Activated CD8-positive, alpha-beta T cell treated with anti-CD3 and anti-CD28 coated beads for 36 hours (primary cell): ENCODE data around the gene ATG101. TPM values are rescaled to one million over a fixed set of nuclear protein-coding genes. Genes with fewer than 3 reads are reported as not detected.

Experiments used
- ATAC-seq: fragments of 200-7000 bp; cut with Tn5 transposase; one replicate; pipeline ENCODE4 v1.10.0; 2021; ENCODE audit warnings: mild to moderate bottlenecking, moderate library complexity
- CTCF ChIA-PET: fragments of 350-600 bp; sonication (Branson Sonifier 250); formaldehyde crosslinking; loops from one replicate; lab custom pipeline; 2021; ENCODE audit warnings: antibody characterized with exemption; lab: Charles Lee
- POLR2A ChIA-PET: fragments of 350-600 bp; sonication (Branson Sonifier 250); formaldehyde crosslinking; loops from one replicate; lab custom pipeline; 2021; ENCODE audit warnings: antibody characterized with exemption; lab: Charles Lee
- DNase-seq: peaks from one replicate; pipeline ENCODE4 v3.0.0-alpha.2; 2020
- H3K27ac Mint-ChIP-seq: one replicate; pipeline ENCODE4 v1.8.0; 2021; ENCODE audit warnings: mild to moderate bottlenecking, mixed read lengths
- H3K27me3 Mint-ChIP-seq: one replicate; pipeline ENCODE4 v1.8.0; 2021; ENCODE audit warnings: mixed read lengths
- H3K36me3 Mint-ChIP-seq: one replicate; pipeline ENCODE4 v1.8.0; 2021; ENCODE audit warnings: low read depth, mixed read lengths
- H3K4me1 Mint-ChIP-seq: one replicate; pipeline ENCODE4 v1.8.0; 2021; ENCODE audit warnings: low read depth, mixed read lengths
- H3K4me3 Mint-ChIP-seq: one replicate; pipeline ENCODE4 v1.8.0; 2021; ENCODE audit warnings: mild to moderate bottlenecking, moderate library complexity, mixed read lengths
- H3K9me3 Mint-ChIP-seq: one replicate; pipeline ENCODE4 v1.8.0; 2021; ENCODE audit warnings: mixed read lengths
- intact Hi-C: fragments of 100-400 bp; cut with micrococcal nuclease; formaldehyde crosslinking; loops from one replicate; pipeline ENCODE4 v1.10.0; 2022
- total RNA-seq, 2 experiments: library from RNA; stranded (reverse); gene quantifications; one replicate each; pipeline ENCODE4 v1.2.3, GENCODE V29; 2021
- TF ChIP-seq, protein P1 (sequence below): fragments of 200-600 bp; IDR thresholded peaks from one replicate; pipeline ENCODE4 v1.8.0; 2022; ENCODE audit warnings: antibody characterized with exemption, mild to moderate bottlenecking

ATG101 gene
- total RNA-seq, 2 experiments from 2014 or later: 25.6 to 28.4 TPM

- TF ChIP-seq, protein P1, sequence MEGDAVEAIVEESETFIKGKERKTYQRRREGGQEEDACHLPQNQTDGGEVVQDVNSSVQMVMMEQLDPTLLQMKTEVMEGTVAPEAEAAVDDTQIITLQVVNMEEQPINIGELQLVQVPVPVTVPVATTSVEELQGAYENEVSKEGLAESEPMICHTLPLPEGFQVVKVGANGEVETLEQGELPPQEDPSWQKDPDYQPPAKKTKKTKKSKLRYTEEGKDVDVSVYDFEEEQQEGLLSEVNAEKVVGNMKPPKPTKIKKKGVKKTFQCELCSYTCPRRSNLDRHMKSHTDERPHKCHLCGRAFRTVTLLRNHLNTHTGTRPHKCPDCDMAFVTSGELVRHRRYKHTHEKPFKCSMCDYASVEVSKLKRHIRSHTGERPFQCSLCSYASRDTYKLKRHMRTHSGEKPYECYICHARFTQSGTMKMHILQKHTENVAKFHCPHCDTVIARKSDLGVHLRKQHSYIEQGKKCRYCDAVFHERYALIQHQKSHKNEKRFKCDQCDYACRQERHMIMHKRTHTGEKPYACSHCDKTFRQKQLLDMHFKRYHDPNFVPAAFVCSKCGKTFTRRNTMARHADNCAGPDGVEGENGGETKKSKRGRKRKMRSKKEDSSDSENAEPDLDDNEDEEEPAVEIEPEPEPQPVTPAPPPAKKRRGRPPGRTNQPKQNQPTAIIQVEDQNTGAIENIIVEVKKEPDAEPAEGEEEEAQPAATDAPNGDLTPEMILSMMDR: no peak
- Mint-ChIP-seq H3K27me3 (no peaks in the 10 kb centered on the region), H3K36me3 (peaks cover 49% of the 10 kb centered on the region), H3K27ac (peak overlapping the region; percentile 93), H3K4me3 (peak overlapping the region; percentile 95), H3K9me3 (no peaks in the 10 kb centered on the region), H3K4me1 (peaks cover 33% of the 10 kb centered on the region)
- no peak for ATAC-seq
- intact Hi-C loops: no loop called here
- peak; percentile 36 for DNase-seq
- ChIA-PET POLR2A (interaction anchor here (1.6 to 3.2 kb wide), 3 partner anchors 8 to 27 kb away, joined by 6 to 16 read pairs (median 15); no protein-coding TSS in a partner anchor), CTCF (interaction anchor here (0.9 to 27.5 kb wide), 3 partner anchors 13 to 30 kb away, joined by 3 to 602 read pairs (median 14); no protein-coding TSS in a partner anchor)
Measured at GRCh38 chr12:52052468-52053186, 17.2 kb upstream of the ATG101 start.

DNA sequence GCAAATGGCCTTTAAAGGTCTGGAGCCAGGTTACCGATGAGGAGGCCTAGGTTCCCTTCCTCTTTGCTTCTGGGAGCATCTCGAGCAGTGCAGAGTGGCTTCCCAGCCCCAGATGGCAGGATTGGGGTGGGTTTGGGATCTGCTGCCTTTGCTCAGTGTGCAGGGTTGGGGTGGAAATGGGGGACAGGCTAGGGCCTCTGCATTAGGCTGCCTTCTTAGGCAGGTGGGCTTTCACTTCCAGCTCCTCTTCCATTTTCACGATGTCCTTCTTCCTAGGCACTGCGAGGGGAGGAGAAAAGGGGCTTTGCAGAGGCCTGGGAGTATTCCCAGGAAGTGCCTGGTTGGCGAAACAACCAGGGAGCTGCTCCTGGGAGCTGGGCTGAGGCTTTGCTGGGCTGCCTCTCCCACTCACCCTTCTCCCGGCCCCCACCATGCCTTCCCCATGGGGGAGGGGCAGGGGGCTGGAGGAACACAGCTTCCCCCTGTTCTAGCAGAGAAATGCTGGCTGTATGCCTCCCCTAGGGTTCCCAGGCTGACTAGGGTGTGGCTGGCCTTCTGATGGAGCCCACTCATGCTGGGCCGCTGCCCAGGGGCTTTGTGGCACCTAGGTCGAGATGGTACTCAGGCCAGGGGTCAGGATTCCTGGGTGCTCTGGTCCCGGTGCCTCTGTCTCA is 16.1 kb upstream of the ATG101 start:
- ATAC-seq (no peak), DNase-seq (no peak)
- H3K4me3 Mint-ChIP-seq: peak overlapping the region; percentile 95
- TF ChIP-seq, protein P1: no peak
- intact Hi-C loops: no loop called here
- POLR2A ChIA-PET: interaction anchor here (1.0 to 2.5 kb wide), 4 partner anchors 14 to 30 kb away, joined by 3 to 15 read pairs (median 5); partner anchors contain the start of gene ATG101
- peaks cover 33% of the 10 kb centered on the region for H3K4me1 Mint-ChIP-seq
- H3K9me3 Mint-ChIP-seq: no peaks in the 10 kb centered on the region
- H3K27ac Mint-ChIP-seq: peak overlapping the region; percentile 30
- H3K27me3 Mint-ChIP-seq: no peaks in the 10 kb centered on the region
- CTCF ChIA-PET: interaction anchor here (0.9 to 27.5 kb wide), 3 partner anchors 16 to 29 kb away, joined by 3 to 602 read pairs (median 5); partner anchors contain the start of gene ATG101
- peaks cover 57% of the 10 kb centered on the region for H3K36me3 Mint-ChIP-seq

GRCh38 chr12:52054231-52054832 is 15.4 kb upstream of the ATG101 start:
- ChIA-PET CTCF (interaction anchor here (1.7 to 27.5 kb wide), 2 partner anchors 15 to 29 kb away, joined by 5 to 602 read pairs; partner anchors contain the start of gene ATG101), POLR2A (interaction anchor here (0.8 to 1.5 kb wide), 4 partner anchors 9 to 31 kb away, joined by 3 to 6 read pairs (median 4); partner anchors contain the start of gene ATG101)
- peaks cover 30% of the 10 kb centered on the region for H3K4me1 Mint-ChIP-seq
- H3K36me3 Mint-ChIP-seq: peaks cover 61% of the 10 kb centered on the region
- H3K27me3 Mint-ChIP-seq: no peaks in the 10 kb centered on the region
- intact Hi-C loops: no loop called here
- no peak for ATAC-seq
- DNase-seq: no peak
- peak overlapping the region; percentile 95 for H3K4me3 Mint-ChIP-seq
- TF ChIP-seq, protein P1: no peak
- H3K9me3 Mint-ChIP-seq: no peaks in the 10 kb centered on the region
- no peak overlapping the region for H3K27ac Mint-ChIP-seq

- DNase-seq (no peak), ATAC-seq (no peak)
- no peak overlapping the region for H3K27ac Mint-ChIP-seq
- TF ChIP-seq, protein P1: no peak
- ChIA-PET CTCF (interaction anchor here (1.7 to 27.5 kb wide), 2 partner anchors 14 to 29 kb away, joined by 5 to 602 read pairs; partner anchors contain the start of gene ATG101), POLR2A (interaction anchor here (0.8 to 1.5 kb wide), 2 partner anchors 10 to 22 kb away, joined by 3 to 6 read pairs; no protein-coding TSS in a partner anchor)
- no peak overlapping the region for H3K4me3 Mint-ChIP-seq
- intact Hi-C loops: no loop called here
- H3K27me3 Mint-ChIP-seq: no peaks in the 10 kb centered on the region
- peaks cover 63% of the 10 kb centered on the region for H3K36me3 Mint-ChIP-seq
- peaks cover 23% of the 10 kb centered on the region for H3K4me1 Mint-ChIP-seq
- H3K9me3 Mint-ChIP-seq: no peaks in the 10 kb centered on the region
Measured at GRCh38 chr12:52054833-52055730, 14.7 kb upstream of the ATG101 start.
